Right atrium auricular region (tissue), 2 donors: ENCODE data around the gene QRFPR. TPM values are rescaled to one million over a fixed set of nuclear protein-coding genes. Genes with fewer than 3 reads are reported as not detected.

Experiments used
- DNase-seq: peaks from one replicate; pipeline ENCODE4 v3.0.0-alpha.2; 2019; ENCODE audit warnings: low spot score
- H3K27ac ChIP-seq, 2 donors: fragments of 200-600 bp; sonication (generic); 1 replicate in 1 of 2; 2 replicates in 1 of 2; pipeline ENCODE4 v1.5.1; 2016 to 2019
- H3K27me3 ChIP-seq, 2 donors: fragments of 200-600 bp; sonication (generic); one replicate each; pipeline versions ENCODE4 v1.5.1 to v1.6.0; 2017 to 2019
- H3K36me3 ChIP-seq: fragments of 200-600 bp; sonication (generic); one replicate; pipeline ENCODE4 v1.5.1; 2016
- H3K4me1 ChIP-seq, 2 donors: fragments of 200-600 bp; sonication (generic); one replicate each; pipeline versions ENCODE4 v1.5.1 to v1.6.0; 2017 to 2019
- H3K4me3 ChIP-seq, 2 donors: fragments of 200-600 bp; sonication (generic); 1 replicate in 1 of 2; 2 replicates in 1 of 2; pipeline ENCODE4 v1.5.1; 2017 to 2019; ENCODE audit warnings: mild to moderate bottlenecking in 1 of 2, moderate library complexity in 1 of 2
- H3K9me3 ChIP-seq, 2 donors: fragments of 200-600 bp; sonication (generic); one replicate each; pipeline ENCODE4 v1.5.1; 2019
- CTCF ChIP-seq, 2 donors: fragments of 200-600 bp; sonication (generic); IDR thresholded peaks; one replicate each; pipeline ENCODE4 v1.5.1; 2019; ENCODE audit warnings: antibody characterized with exemption in 2 of 2
- total RNA-seq, 2 donors: library from RNA; depleted of rRNA; stranded (reverse); fragments of >200 nt; gene quantifications; one replicate each; pipeline ENCODE4 v1.1.0, GENCODE V29; 2016

QRFPR gene
- total RNA-seq, 2 donors from 2014 or later, result 1.6 to 1.8 TPM

GRCh38 chr4:121306931-121307330, 73.9 kb downstream of the QRFPR start:
- Histone ChIP-seq H3K4me3 (no peak overlapping the region), H3K4me1 (no peaks in the 10 kb centered on the region), H3K27me3 (no peaks in the 10 kb centered on the region), H3K27ac (no peak overlapping the region), H3K36me3 (no peaks in the 10 kb centered on the region), H3K9me3 (no peaks in the 10 kb centered on the region)
- no peak for DNase-seq
- no peak for TF ChIP-seq CTCF (IDR thresholded peaks at IDR 0.05)

- no peak for DNase-seq
- Histone ChIP-seq H3K27ac (no peak overlapping the region), H3K27me3 (no peaks in the 10 kb centered on the region), H3K9me3 (no peaks in the 10 kb centered on the region), H3K36me3 (no peaks in the 10 kb centered on the region), H3K4me1 (no peaks in the 10 kb centered on the region), H3K4me3 (no peak overlapping the region)
- TF ChIP-seq CTCF (IDR thresholded peaks at IDR 0.05), result no peak
Measured at GRCh38 chr4:121304893-121305292, 75.9 kb downstream of the QRFPR start.

- no peak overlapping the region for H3K4me3 ChIP-seq
- H3K27ac ChIP-seq, result no peak overlapping the region
- no peak for TF ChIP-seq CTCF (IDR thresholded peaks at IDR 0.05)
- H3K4me1 ChIP-seq, result no peaks in the 10 kb centered on the region
- no peaks in the 10 kb centered on the region for H3K9me3 ChIP-seq
- no peaks in the 10 kb centered on the region for H3K27me3 ChIP-seq
- H3K36me3 ChIP-seq, result no peaks in the 10 kb centered on the region
- no peak for DNase-seq
Measured at GRCh38 chr4:121299367-121299766, 81.5 kb downstream of the QRFPR start.

- no peak for DNase-seq
- TF ChIP-seq CTCF (IDR thresholded peaks at IDR 0.05), result no peak
- Histone ChIP-seq H3K9me3 (peaks cover 0 to 10% of the 10 kb centered on the region in 2 donors), H3K27me3 (no peaks in the 10 kb centered on the region), H3K36me3 (no peaks in the 10 kb centered on the region), H3K4me1 (no peaks in the 10 kb centered on the region), H3K4me3 (no peak overlapping the region), H3K27ac (no peak overlapping the region)
Measured at GRCh38 chr4:121283319-121283718, 97.5 kb downstream of the QRFPR start.

- Histone ChIP-seq H3K27me3 (no peaks in the 10 kb centered on the region), H3K27ac (no peak overlapping the region), H3K9me3 (peaks cover 0 to 10% of the 10 kb centered on the region in 2 donors), H3K4me3 (no peak overlapping the region), H3K36me3 (no peaks in the 10 kb centered on the region), H3K4me1 (no peaks in the 10 kb centered on the region)
- TF ChIP-seq CTCF (IDR thresholded peaks at IDR 0.05), result no peak
- DNase-seq, result no peak
Measured at GRCh38 chr4:121280425-121280824, 100.4 kb downstream of the QRFPR start.

GRCh38 chr4:121278811-121279368, 101.9 kb downstream of the QRFPR start:
- peaks cover 0 to under 1% of the 10 kb centered on the region in 2 donors for H3K9me3 ChIP-seq
- no peak for DNase-seq
- H3K36me3 ChIP-seq, result no peaks in the 10 kb centered on the region
- H3K4me3 ChIP-seq, result no peak overlapping the region
- TF ChIP-seq CTCF (IDR thresholded peaks at IDR 0.05), result no peak
- H3K27me3 ChIP-seq, result no peaks in the 10 kb centered on the region
- H3K27ac ChIP-seq, result no peak overlapping the region
- H3K4me1 ChIP-seq, result no peaks in the 10 kb centered on the region
